Muscle layer of colon (tissue), 2 donors: ENCODE data around the gene CNTNAP2.

Experiments used
- H3K27ac ChIP-seq: one replicate; pipeline ENCODE4 v1.7.0; 2013; ENCODE audit warnings: low read depth, mild to moderate bottlenecking, low read length, moderate library complexity
- H3K27me3 ChIP-seq, 2 donors: one replicate each; pipeline ENCODE4 v1.7.0; 2013; ENCODE audit warnings: low read length in 2 of 2, mild to moderate bottlenecking in 2 of 2; ENCODE audit not compliant: insufficient read depth in 2 of 2, control insufficient read depth in 1 of 2
- H3K36me3 ChIP-seq: one replicate; pipeline ENCODE4 v1.7.0; 2013; ENCODE audit warnings: mild to moderate bottlenecking, low read length; ENCODE audit not compliant: insufficient read depth
- H3K4me1 ChIP-seq: one replicate; pipeline ENCODE4 v1.7.0; 2013; ENCODE audit warnings: mild to moderate bottlenecking, low read length; ENCODE audit not compliant: insufficient read depth
- H3K4me3 ChIP-seq, 2 donors: one replicate each; pipeline ENCODE4 v1.7.0; 2013; ENCODE audit warnings: low read length in 2 of 2, low read depth in 1 of 2, mild to moderate bottlenecking in 1 of 2, moderate library complexity in 1 of 2
- H3K9ac ChIP-seq: one replicate; pipeline ENCODE4 v1.7.0; 2013; ENCODE audit warnings: low read length
- H3K9me3 ChIP-seq: one replicate; pipeline ENCODE4 v1.7.0; 2013; ENCODE audit warnings: mild to moderate bottlenecking, low read length
- donor health status: abdominal sarcoma.
- donor health status: Adenocarcinoma of cecum.

Gene CNTNAP2

DNA sequence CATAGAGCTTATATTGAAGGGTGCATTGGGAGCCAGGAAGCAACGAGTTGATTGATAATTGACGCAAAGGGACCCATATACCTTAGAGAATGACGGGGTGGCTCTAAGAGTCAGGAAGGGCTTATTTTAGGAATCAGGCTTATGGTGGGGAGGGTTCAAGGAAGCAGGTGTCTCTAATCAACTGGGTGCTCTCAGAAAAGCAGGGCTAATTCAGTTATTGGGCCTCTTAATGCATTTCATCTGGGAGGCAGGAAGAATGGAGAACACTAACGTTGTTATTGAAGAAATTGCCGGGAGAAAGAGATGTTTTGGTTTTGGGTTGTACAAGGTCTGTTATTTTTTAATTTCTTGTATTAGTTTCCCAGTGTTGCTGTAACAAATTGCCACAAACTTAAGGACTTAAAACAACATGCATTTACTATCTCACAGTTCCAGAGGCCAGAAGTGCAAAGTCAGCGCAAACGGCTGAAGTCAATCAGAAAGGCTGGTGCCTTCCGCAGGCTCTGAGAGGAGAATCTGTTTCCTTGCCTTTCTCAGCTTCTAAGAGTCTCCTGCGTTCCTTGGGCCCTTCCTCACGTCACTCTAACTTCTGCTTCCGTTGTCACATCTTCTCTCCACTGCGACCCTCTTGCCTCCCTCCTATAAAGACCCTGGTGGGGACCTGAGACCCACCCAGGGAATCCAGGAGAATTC lies 2145.5 kb downstream of the CNTNAP2 start:
- no peaks in the 10 kb centered on the region for H3K36me3 ChIP-seq
- no peaks in the 10 kb centered on the region for H3K9me3 ChIP-seq
- H3K4me3 ChIP-seq: no peak overlapping the region
- H3K4me1 ChIP-seq: no peaks in the 10 kb centered on the region
- no peak overlapping the region for H3K9ac ChIP-seq
- H3K27ac ChIP-seq: no peak overlapping the region
- no peaks in the 10 kb centered on the region for H3K27me3 ChIP-seq

GRCh38 chr7:148262721-148263229 lies 2146.2 kb downstream of the CNTNAP2 start:
- Histone ChIP-seq H3K36me3 (no peaks in the 10 kb centered on the region), H3K4me1 (no peaks in the 10 kb centered on the region), H3K27me3 (no peaks in the 10 kb centered on the region), H3K9me3 (no peaks in the 10 kb centered on the region), H3K9ac (no peak overlapping the region), H3K4me3 (no peak overlapping the region), H3K27ac (no peak overlapping the region)

GRCh38 chr7:148264933-148265557 lies 2148.4 kb downstream of the CNTNAP2 start:
- Histone ChIP-seq H3K4me3 (no peak overlapping the region), H3K9me3 (no peaks in the 10 kb centered on the region), H3K9ac (no peak overlapping the region), H3K4me1 (no peaks in the 10 kb centered on the region), H3K36me3 (no peaks in the 10 kb centered on the region), H3K27me3 (no peaks in the 10 kb centered on the region), H3K27ac (no peak overlapping the region)

DNA sequence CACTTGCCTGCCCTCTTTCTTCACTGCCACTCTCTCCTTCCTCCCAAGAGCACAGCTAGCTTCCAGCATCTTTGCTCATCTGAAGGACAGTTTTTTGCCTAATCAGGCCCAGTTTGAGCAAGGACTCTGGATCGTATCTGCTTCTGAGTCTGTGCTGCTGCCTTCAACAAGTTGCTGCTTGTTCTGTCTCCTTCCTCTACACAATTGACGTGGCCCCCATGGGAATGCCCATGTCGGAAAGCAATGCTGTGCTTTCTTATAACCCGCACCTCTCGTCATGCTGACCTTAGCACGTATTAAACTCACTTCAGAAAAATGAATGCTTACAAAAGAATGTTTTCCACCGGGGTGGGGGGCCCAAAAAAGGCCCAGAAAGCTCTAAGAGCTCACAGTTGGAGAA lies 2149.3 kb downstream of the CNTNAP2 start:
- H3K36me3 ChIP-seq: no peaks in the 10 kb centered on the region
- no peaks in the 10 kb centered on the region for H3K4me1 ChIP-seq
- no peaks in the 10 kb centered on the region for H3K9me3 ChIP-seq
- no peak overlapping the region for H3K9ac ChIP-seq
- no peaks in the 10 kb centered on the region for H3K27me3 ChIP-seq
- H3K4me3 ChIP-seq: no peak overlapping the region
- no peak overlapping the region for H3K27ac ChIP-seq

GRCh38 chr7:148266795-148267194 lies 2150.2 kb downstream of the CNTNAP2 start:
- Histone ChIP-seq H3K9me3 (no peaks in the 10 kb centered on the region), H3K36me3 (no peaks in the 10 kb centered on the region), H3K9ac (no peak overlapping the region), H3K4me1 (no peaks in the 10 kb centered on the region), H3K4me3 (no peak overlapping the region), H3K27ac (no peak overlapping the region), H3K27me3 (no peaks in the 10 kb centered on the region)

GRCh38 chr7:148270576-148270975 lies 2154.0 kb downstream of the CNTNAP2 start:
- no peak overlapping the region for H3K4me3 ChIP-seq
- no peaks in the 10 kb centered on the region for H3K27me3 ChIP-seq

GRCh38 chr7:148274118-148274517 lies 2157.5 kb downstream of the CNTNAP2 start:
- Histone ChIP-seq H3K4me1 (no peaks in the 10 kb centered on the region), H3K36me3 (no peaks in the 10 kb centered on the region), H3K9ac (no peak overlapping the region), H3K27me3 (no peaks in the 10 kb centered on the region), H3K4me3 (no peak overlapping the region), H3K27ac (no peak overlapping the region), H3K9me3 (no peaks in the 10 kb centered on the region)

More at GRCh38 chr7:148270576-148270975, 2154.0 kb downstream of the CNTNAP2 start:
- H3K36me3 ChIP-seq: no peaks in the 10 kb centered on the region
- H3K9ac ChIP-seq: no peak overlapping the region
- H3K4me1 ChIP-seq: no peaks in the 10 kb centered on the region
- no peak overlapping the region for H3K27ac ChIP-seq
- H3K9me3 ChIP-seq: no peaks in the 10 kb centered on the region

DNA sequence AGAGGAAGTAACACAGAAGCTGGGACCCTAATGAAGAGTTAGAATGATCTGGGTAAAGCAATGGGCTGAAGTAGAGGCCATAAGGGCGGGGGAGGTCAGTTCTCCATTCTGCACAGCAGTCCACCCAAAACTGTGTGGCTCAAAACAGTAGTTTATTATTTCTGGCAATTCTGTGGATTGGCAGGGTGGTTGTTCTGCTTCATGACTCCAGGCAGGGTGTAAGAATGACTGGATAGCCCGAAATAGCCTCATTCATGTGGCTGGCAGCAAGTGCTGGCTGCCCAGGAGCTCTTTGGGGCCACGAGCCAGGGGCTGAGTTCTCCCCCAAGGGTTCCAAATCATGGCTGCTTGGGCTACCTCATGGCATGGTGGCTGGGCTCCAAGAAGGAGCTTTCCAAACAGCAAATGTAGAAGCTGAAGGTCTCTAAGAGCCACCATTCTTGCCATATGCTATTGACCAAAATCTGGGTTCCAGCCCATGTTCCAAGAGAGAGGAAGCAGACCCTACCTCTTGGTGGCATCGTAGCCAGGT lies 2158.8 kb downstream of the CNTNAP2 start:
- Histone ChIP-seq H3K4me1 (no peaks in the 10 kb centered on the region), H3K27ac (no peak overlapping the region), H3K36me3 (no peaks in the 10 kb centered on the region)

DNA sequence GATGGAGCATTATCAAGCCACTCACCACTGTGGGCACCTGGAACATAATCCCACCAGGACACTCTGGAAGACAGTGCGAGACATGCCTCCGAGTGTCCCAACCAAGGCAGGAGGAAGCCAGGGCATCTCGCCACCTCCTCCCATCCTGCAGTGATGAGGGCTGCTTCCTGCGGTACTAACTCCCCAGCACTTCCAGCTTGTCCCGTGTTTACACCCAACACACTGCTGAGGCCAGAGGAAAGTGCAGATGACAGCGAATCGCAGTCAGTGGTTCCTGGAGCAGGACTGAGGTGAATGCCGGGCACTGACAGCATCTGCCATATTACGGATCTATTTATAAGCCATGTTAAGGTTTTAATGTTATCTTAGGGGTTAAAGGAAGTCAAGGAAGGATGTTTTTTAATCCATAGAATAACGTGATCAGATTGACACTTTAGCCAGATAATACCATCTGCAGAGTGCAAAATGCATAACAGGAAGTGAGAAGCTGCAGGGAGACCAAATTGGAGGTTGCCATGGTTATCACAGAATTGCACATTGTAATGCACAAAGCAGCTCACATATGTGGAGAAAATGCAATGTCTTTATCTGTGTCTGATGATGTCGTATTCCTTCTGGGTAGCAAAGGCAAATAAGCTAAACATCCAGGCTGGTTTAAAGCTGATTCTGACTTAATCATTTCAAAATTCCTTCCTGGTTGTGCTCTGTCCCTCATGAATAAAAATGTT lies 2159.9 kb downstream of the CNTNAP2 start:
- no peak overlapping the region for H3K9ac ChIP-seq
- H3K9me3 ChIP-seq: no peaks in the 10 kb centered on the region
- H3K27ac ChIP-seq: no peak overlapping the region
- H3K4me3 ChIP-seq: no peak overlapping the region
- no peaks in the 10 kb centered on the region for H3K36me3 ChIP-seq
- H3K27me3 ChIP-seq: no peaks in the 10 kb centered on the region
- no peaks in the 10 kb centered on the region for H3K4me1 ChIP-seq

More for the DNA sequence above, 2158.8 kb downstream of the CNTNAP2 start:
- H3K4me3 ChIP-seq: no peak overlapping the region
- no peaks in the 10 kb centered on the region for H3K27me3 ChIP-seq
- no peak overlapping the region for H3K9ac ChIP-seq
- no peaks in the 10 kb centered on the region for H3K9me3 ChIP-seq

- H3K9me3 ChIP-seq: no peaks in the 10 kb centered on the region
- no peak overlapping the region for H3K27ac ChIP-seq
- H3K36me3 ChIP-seq: no peaks in the 10 kb centered on the region
- no peak overlapping the region for H3K9ac ChIP-seq
- H3K27me3 ChIP-seq: no peaks in the 10 kb centered on the region
- H3K4me1 ChIP-seq: no peaks in the 10 kb centered on the region
- H3K4me3 ChIP-seq: no peak overlapping the region
Observed at GRCh38 chr7:148277042-148277660, 2160.6 kb downstream of the CNTNAP2 start.

DNA sequence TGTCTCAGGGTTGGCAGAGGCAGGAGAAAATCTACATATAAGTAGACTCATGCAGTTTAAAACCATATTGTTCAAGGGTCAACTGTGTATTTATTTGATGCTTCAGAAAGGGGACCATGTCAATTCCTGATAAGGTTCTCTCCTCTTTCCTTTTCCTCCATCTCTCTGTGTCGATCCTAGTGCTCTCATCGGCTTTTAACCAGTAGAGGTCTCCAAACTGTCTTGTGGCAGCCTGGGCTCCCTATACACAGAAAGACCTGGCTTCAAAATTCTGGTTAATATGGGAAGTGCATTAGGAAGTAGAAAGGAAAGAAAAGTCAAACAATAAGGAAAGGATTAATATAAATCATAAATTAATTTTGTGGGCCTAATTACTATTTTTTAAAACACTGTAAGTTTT lies 2169.5 kb downstream of the CNTNAP2 start:
- H3K4me3 ChIP-seq: no peak overlapping the region
- H3K9me3 ChIP-seq: no peaks in the 10 kb centered on the region
- H3K27ac ChIP-seq: no peak overlapping the region
- no peaks in the 10 kb centered on the region for H3K27me3 ChIP-seq
- H3K36me3 ChIP-seq: no peaks in the 10 kb centered on the region
- no peak overlapping the region for H3K9ac ChIP-seq
- H3K4me1 ChIP-seq: no peaks in the 10 kb centered on the region
